IMR-90 (cell line): ENCODE results near the gene MLLT1.

Experiments
- BHLHE40 ChIP-seq: fragments of 150-350 bp; IDR thresholded peaks from 2 replicates; pipeline ENCODE4 v1.6.1; 2016; ENCODE audit warnings: mild to moderate bottlenecking, low read depth, low read length
- CEBPB ChIP-seq: IDR thresholded peaks from 2 replicates; pipeline ENCODE4 v1.6.1; 2012; ENCODE audit warnings: low read depth, low read length, improper control_type of control experiment
- FOS ChIP-seq: fragments of 150-350 bp; IDR thresholded peaks from 2 replicates; pipeline ENCODE4 v1.6.1; 2016; ENCODE audit warnings: low read depth, low read length
- MAFK ChIP-seq: IDR thresholded peaks from 2 replicates; pipeline ENCODE4 v1.6.1; 2012; ENCODE audit warnings: low read depth, low read length, improper control_type of control experiment
- MAZ ChIP-seq: IDR thresholded peaks from 2 replicates; pipeline ENCODE4 v1.6.1; 2012; ENCODE audit warnings: low read depth, mild to moderate bottlenecking, low read length, improper control_type of control experiment, moderate library complexity, borderline replicate concordance
- MXI1 ChIP-seq: IDR thresholded peaks from 2 replicates; pipeline ENCODE4 v1.6.1; 2012; ENCODE audit warnings: low read depth, mild to moderate bottlenecking, low read length, moderate library complexity, borderline replicate concordance
- POLR2A ChIP-seq: IDR thresholded peaks from 2 replicates; pipeline ENCODE4 v1.6.1; 2012; ENCODE audit warnings: mild to moderate bottlenecking, low read depth, low read length
- RAD21 ChIP-seq: IDR thresholded peaks from 2 replicates; pipeline ENCODE4 v1.6.1; 2012; ENCODE audit warnings: low read length, improper control_type of control experiment
- RCOR1 ChIP-seq: IDR thresholded peaks from 2 replicates; pipeline ENCODE4 v1.6.1; 2012; ENCODE audit warnings: mild to moderate bottlenecking, low read length, improper control_type of control experiment; ENCODE audit not compliant: insufficient replicate concordance
- RFX5 ChIP-seq: IDR thresholded peaks from 2 replicates; pipeline ENCODE4 v1.8.0; 2012; ENCODE audit warnings: low read depth, mild to moderate bottlenecking, low read length, moderate library complexity
- SMC3 ChIP-seq: fragments of 150-350 bp; IDR thresholded peaks from 2 replicates; pipeline ENCODE4 v1.6.1; 2016; ENCODE audit warnings: low read depth, mild to moderate bottlenecking, antibody characterized with exemption, low read length, moderate library complexity
- TF ChIP-seq, protein P1 (sequence below): conservative IDR thresholded peaks from 2 replicates; pipeline ENCODE4 v1.5.1; 2012; ENCODE audit warnings: mild to moderate bottlenecking, low read depth, low read length, improper control_type of control experiment
- TF ChIP-seq, protein P2 (sequence below): fragments of 150-350 bp; IDR thresholded peaks from 2 replicates; pipeline ENCODE4 v1.6.1; 2017; ENCODE audit warnings: mild to moderate bottlenecking, antibody characterized with exemption, low read length, low read depth
- TF ChIP-seq, protein P3 (sequence below): fragments of 150-350 bp; IDR thresholded peaks from 2 replicates; pipeline ENCODE4 v1.6.1; 2016; ENCODE audit warnings: low read depth, mild to moderate bottlenecking, low read length, moderate library complexity, borderline replicate concordance

- TF ChIP-seq, protein P1, sequence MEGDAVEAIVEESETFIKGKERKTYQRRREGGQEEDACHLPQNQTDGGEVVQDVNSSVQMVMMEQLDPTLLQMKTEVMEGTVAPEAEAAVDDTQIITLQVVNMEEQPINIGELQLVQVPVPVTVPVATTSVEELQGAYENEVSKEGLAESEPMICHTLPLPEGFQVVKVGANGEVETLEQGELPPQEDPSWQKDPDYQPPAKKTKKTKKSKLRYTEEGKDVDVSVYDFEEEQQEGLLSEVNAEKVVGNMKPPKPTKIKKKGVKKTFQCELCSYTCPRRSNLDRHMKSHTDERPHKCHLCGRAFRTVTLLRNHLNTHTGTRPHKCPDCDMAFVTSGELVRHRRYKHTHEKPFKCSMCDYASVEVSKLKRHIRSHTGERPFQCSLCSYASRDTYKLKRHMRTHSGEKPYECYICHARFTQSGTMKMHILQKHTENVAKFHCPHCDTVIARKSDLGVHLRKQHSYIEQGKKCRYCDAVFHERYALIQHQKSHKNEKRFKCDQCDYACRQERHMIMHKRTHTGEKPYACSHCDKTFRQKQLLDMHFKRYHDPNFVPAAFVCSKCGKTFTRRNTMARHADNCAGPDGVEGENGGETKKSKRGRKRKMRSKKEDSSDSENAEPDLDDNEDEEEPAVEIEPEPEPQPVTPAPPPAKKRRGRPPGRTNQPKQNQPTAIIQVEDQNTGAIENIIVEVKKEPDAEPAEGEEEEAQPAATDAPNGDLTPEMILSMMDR, result no peak
- TF ChIP-seq FOS (no peak), BHLHE40 (no peak), RFX5 (no peak), CEBPB (no peak), MAFK (no peak), RAD21 (no peak), SMC3 (no peak), POLR2A (no peak), RCOR1 (no peak), MXI1 (no peak), MAZ (no peak)
- TF ChIP-seq, protein P2, sequence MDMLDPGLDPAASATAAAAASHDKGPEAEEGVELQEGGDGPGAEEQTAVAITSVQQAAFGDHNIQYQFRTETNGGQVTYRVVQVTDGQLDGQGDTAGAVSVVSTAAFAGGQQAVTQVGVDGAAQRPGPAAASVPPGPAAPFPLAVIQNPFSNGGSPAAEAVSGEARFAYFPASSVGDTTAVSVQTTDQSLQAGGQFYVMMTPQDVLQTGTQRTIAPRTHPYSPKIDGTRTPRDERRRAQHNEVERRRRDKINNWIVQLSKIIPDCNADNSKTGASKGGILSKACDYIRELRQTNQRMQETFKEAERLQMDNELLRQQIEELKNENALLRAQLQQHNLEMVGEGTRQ, result no peak
- TF ChIP-seq, protein P3, sequence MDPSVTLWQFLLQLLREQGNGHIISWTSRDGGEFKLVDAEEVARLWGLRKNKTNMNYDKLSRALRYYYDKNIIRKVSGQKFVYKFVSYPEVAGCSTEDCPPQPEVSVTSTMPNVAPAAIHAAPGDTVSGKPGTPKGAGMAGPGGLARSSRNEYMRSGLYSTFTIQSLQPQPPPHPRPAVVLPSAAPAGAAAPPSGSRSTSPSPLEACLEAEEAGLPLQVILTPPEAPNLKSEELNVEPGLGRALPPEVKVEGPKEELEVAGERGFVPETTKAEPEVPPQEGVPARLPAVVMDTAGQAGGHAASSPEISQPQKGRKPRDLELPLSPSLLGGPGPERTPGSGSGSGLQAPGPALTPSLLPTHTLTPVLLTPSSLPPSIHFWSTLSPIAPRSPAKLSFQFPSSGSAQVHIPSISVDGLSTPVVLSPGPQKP, result no peak
These were observed 57.7 kb downstream of the MLLT1 start for GRCh38 chr19:6221878-6222746.
